Posterior cingulate gyrus (tissue), 11 donors: Measurements from ENCODE around the gene SHC3.
A peak's percentile ranks its signal among the peaks of the same experiment; 100 is the strongest.
"Not testable (repeated sequence)": the region's sequence is repeated elsewhere in the genome, so short reads cannot be mapped to it uniquely, and the experiment has no call there.

Experiments used
- DNase-seq, 10 donors: peaks; one replicate each; pipeline versions ENCODE4 v3.0.0 to v3.0.0-alpha.2; 2020 to 2021; ENCODE audit warnings: mixed read lengths in 3 of 10
- intact Hi-C: fragments of 100-400 bp; cut with DNase I; formaldehyde crosslinking; loops from one replicate; pipeline ENCODE4 v1.15.1; 2023

Gene SHC3

GRCh38 chr9:89177944-89178829 is at the start of gene SHC3:
Gene SHC3, minus strand, starts transcription at chr9:89178818. Its CDS starts 358 bp downstream, at chr9:89178460.
- DNase-seq = peak in 5 of 10 donors; percentile 19 to 87 (median 76)
- intact Hi-C loops = loop anchor here (10.0 kb wide), 1 partner anchor 137 kb away; the partner anchor contains the start of genes CKS2 and SECISBP2

- intact Hi-C loops = no loop called here
- no peak for DNase-seq
Measured at GRCh38 chr9:89225991-89226471, 47.4 kb upstream of the SHC3 start.

GRCh38 chr9:89225587-89225986 is 47.0 kb upstream of the SHC3 start:
- no peak for DNase-seq
- intact Hi-C loops = no loop called here

GRCh38 chr9:89225036-89225435 is 46.4 kb upstream of the SHC3 start:
- no peak for DNase-seq
- intact Hi-C loops = no loop called here

- intact Hi-C loops = no loop called here
Measured at GRCh38 chr9:89224633-89225032, 46.0 kb upstream of the SHC3 start.

GRCh38 chr9:89223396-89223977 is 44.9 kb upstream of the SHC3 start:
- intact Hi-C loops = no loop called here
- no peak for DNase-seq

More at GRCh38 chr9:89224633-89225032, 46.0 kb upstream of the SHC3 start:
- DNase-seq = no peak

GRCh38 chr9:89219637-89220036 is 41.0 kb upstream of the SHC3 start:
- no peak for DNase-seq
- intact Hi-C loops = no loop called here

- intact Hi-C loops = no loop called here
- peak in 1 of 10 donors; percentile 33 for DNase-seq
Measured at GRCh38 chr9:89218040-89218928, 39.7 kb upstream of the SHC3 start.

- DNase-seq = no peak
- intact Hi-C loops = no loop called here
Measured at GRCh38 chr9:89215342-89215741, 36.7 kb upstream of the SHC3 start.

GRCh38 chr9:89213396-89213880 is 34.8 kb upstream of the SHC3 start:
- DNase-seq = no peak
- intact Hi-C loops = no loop called here

- no peak for DNase-seq
- intact Hi-C loops = no loop called here
Measured at GRCh38 chr9:89212171-89212570, 33.6 kb upstream of the SHC3 start.

- intact Hi-C loops, DNase-seq: not testable (repeated sequence)
Measured at GRCh38 chr9:89209311-89209710, 30.7 kb upstream of the SHC3 start.

- intact Hi-C loops = no loop called here
- DNase-seq = no peak
Measured at GRCh38 chr9:89207026-89207425, 28.4 kb upstream of the SHC3 start.

GRCh38 chr9:89204801-89205200 is 26.2 kb upstream of the SHC3 start:
- no peak for DNase-seq
- intact Hi-C loops = no loop called here

GRCh38 chr9:89195131-89195797 is 16.6 kb upstream of the SHC3 start:
- intact Hi-C loops = no loop called here

GRCh38 chr9:89194421-89195130 is 16.0 kb upstream of the SHC3 start:
- no peak for DNase-seq
- intact Hi-C loops = no loop called here

More at GRCh38 chr9:89195131-89195797, 16.6 kb upstream of the SHC3 start:
- no peak for DNase-seq

- intact Hi-C loops = no loop called here
- DNase-seq = no peak
Measured at GRCh38 chr9:89191004-89191403, 12.4 kb upstream of the SHC3 start.

- no peak for DNase-seq
- intact Hi-C loops = loop anchor here (10.0 kb wide), 1 partner anchor 96 kb away; no protein-coding TSS in a partner anchor
Measured at GRCh38 chr9:89189215-89189614, 10.6 kb upstream of the SHC3 start.

GRCh38 chr9:89187950-89188349 is 9.3 kb upstream of the SHC3 start:
- DNase-seq = no peak
- intact Hi-C loops = loop anchor here (10.0 kb wide), 1 partner anchor 97 kb away; no protein-coding TSS in a partner anchor
